Measurements from ENCODE around the gene FBXW7.
A peak's percentile ranks its signal among the peaks of the same experiment; 100 is the strongest.

The FBXW7 gene

DNA sequence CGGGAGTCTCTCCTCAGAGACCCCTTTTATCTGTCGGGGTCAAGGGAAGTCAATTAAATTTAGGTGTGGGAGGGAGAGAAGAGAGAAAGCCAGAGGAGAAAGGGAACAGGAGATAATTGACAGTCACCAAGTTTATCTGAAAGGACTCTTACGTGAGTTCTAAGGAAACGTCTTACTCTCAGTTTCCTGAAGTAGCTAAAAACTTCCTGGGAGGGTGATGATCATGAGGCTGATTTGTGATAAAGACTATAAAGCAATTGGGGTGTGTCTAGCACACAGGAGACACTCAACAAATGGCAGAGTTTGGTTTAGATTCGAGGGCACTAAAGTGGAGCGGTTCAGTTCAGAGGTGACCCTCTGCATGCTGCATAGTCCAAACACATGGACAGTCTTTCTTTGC is 254.1 kb downstream of the FBXW7 start:
- DNase-seq (ENCODE audit: low spot score), result no peak

DNA sequence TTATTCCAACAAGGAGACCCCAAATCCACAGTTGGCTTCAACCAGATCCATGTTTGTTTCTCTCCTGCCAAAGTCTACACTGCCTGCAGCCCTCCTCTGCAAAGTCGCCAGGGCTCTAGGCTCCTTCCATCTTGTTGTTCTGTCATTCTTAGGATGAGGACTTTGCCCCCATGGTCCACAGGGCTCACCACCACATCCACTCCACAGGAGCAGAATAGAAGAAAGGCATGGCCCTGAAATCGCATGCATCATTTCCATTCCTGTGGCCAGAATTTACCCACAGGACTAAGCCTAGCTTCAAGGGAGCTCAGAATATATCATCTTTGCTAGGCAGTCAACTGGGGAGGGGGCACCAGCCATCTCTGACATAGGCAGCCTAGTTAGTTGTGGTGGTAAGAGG is 254.7 kb downstream of the FBXW7 start:
- no peak for DNase-seq (ENCODE audit: low spot score)

DNA sequence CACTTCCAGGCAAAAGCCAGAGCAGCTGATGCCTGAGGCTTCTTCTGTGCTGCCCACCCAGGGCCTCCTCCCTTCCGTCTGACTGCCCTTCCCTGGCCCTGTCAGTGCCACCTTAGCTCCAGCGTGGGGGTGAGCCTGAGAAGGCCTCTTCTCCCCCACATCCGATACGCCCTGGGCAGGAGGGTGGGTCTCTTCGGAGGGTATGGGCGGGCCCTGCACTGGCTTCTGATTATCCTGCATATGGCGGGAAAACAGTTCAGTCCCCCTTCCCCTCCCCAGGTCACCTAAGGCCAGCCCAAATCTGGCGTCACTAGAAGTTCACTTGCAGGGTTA is 256.7 kb downstream of the FBXW7 start:
- no peak for DNase-seq (ENCODE audit: low spot score)

DNA sequence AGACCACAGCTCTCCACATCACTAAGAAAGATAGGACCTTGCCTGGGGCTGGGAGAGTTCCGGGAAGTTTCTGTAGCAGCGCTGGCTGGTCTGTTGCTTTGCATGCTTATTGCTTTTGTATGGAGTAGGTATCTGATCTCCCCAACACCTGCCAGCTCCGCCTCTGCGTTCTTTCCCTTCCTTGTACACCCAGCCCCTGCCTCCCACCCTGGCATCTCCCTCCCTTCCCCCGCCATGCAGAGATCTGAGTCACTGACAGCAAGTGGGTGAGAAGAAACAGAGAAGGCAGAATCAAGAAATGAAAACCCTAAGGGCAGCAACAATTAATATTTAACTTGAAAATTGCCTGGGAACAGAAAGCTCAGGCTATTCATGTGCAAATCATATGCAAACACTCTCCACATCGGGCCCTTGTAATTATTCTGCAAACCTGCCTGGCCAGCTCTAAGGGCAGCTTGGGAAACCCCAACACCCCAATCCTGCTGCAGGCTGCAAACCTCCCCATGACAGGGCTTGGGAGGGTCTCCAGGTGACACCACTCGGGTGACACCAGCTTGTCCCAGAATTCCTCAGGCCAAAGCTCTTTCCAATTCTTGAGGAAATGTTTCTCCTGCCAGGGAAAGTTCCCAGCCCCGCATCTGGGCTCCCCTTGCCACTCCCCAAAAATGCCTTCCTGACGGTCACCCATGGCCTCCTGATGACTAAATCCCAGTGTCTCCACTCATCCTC is 257.2 kb downstream of the FBXW7 start:
- peak; percentile 86 for DNase-seq (ENCODE audit: low spot score)

DNA sequence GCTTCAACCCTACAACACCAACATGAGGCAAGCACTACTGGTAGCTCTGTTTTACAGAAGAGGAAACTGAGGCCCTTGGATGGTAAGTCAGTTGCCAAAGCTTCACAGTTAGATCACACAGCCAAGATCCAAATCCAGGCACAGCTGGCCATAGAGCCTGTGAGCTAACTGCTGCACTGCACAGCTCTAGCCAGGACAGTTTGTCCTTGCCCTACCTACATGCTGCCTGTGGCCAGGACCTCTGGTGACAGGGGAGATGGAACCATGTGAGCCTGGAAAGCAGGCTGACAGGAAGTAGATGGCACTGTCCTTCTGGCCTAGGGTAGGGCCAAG is 257.8 kb downstream of the FBXW7 start:
- no peak for DNase-seq (ENCODE audit: low spot score)

DNA sequence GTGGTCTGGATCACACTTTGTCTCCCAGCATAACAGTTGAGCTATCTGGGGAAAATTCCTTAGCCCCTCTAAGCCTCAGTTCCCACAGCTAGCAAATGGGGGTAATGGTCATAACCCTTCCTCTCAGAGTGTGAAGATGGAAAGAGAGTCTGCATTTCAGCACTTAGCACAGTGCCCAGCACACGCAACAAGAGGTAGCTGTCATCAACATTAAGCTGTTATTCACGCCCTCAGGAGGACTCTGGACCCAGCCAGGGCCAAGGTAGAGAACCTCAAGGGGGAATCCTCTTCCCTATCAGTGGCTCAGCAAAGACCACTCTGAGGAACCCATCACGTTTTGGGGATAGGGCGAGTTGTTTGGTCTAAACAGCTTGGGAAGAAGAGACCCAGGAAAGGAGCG is 258.6 kb downstream of the FBXW7 start:
- no peak for DNase-seq (ENCODE audit: low spot score)

DNA sequence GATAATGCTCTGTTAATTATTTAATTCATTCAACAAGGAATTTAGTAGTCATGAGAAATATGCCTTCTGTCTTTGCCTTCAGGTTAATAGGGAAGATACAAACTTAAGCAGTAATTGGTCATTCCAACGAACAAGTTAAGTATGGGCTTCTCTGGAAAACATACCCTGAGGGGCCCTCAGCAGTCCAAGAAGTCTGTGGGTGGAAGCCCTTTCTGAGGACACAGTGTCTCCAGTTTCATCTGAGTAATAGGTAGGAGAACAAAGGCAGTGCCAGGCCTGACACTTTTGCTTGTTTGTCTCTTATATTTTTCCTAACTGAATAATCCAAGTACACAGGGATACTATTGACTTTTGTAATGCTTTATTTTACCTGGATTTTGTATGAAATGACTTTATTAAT is 262.5 kb downstream of the FBXW7 start:
- DNase-seq (ENCODE audit: low spot score), result no peak

Data from kidney tubule cell (primary cell).